H9 (cell line): ENCODE measurements around the gene ZFP64. TPM values are rescaled to one million over a fixed set of nuclear protein-coding genes. Genes with fewer than 3 reads are reported as not detected.

Source experiments
- DNase-seq: peaks from one replicate; pipeline ENCODE4 v3.0.0-alpha.2; 2017
- H2AFZ ChIP-seq: one replicate; pipeline ENCODE4 v1.6.1; 2013; ENCODE audit warnings: mild to moderate bottlenecking, low read length, control low read depth, moderate library complexity
- H2AK5ac ChIP-seq: 2 replicates; pipeline ENCODE4 v1.6.1; 2013; ENCODE audit warnings: low read length, control low read depth, mixed read lengths; ENCODE audit not compliant: insufficient read length
- H2BK120ac ChIP-seq: one replicate; pipeline ENCODE4 v1.6.1; 2013; ENCODE audit warnings: low read depth, mild to moderate bottlenecking, low read length, control low read depth, inconsistent platforms; ENCODE audit not compliant: poor library complexity, severe bottlenecking
- H2BK12ac ChIP-seq: 2 replicates; pipeline ENCODE4 v1.6.1; 2013; ENCODE audit warnings: low read length, control low read depth, mixed read lengths, low read depth; ENCODE audit not compliant: insufficient read length
- H2BK15ac ChIP-seq: 2 replicates; pipeline ENCODE4 v1.6.1; 2013; ENCODE audit warnings: low read depth, low read length, control low read depth
- H2BK20ac ChIP-seq: one replicate; pipeline ENCODE4 v1.6.1; 2013; ENCODE audit warnings: low read depth, mild to moderate bottlenecking, low read length, control low read depth, inconsistent platforms; ENCODE audit not compliant: poor library complexity, severe bottlenecking
- H2BK5ac ChIP-seq: 2 replicates; pipeline ENCODE4 v1.6.1; 2013; ENCODE audit warnings: low read length, control low read depth, mixed read lengths; ENCODE audit not compliant: insufficient read length
- H3K14ac ChIP-seq: 2 replicates; pipeline ENCODE4 v1.6.1; 2013; ENCODE audit warnings: low read length, control low read depth; ENCODE audit not compliant: insufficient read depth
- H3K18ac ChIP-seq: 2 replicates; pipeline ENCODE4 v1.6.1; 2013; ENCODE audit warnings: low read depth, mild to moderate bottlenecking, mixed read lengths, low read length, control low read depth; ENCODE audit not compliant: insufficient read length
- H3K23ac ChIP-seq: 2 replicates; pipeline ENCODE4 v1.6.1; 2013; ENCODE audit warnings: low read length, control low read depth, mixed read lengths, low read depth; ENCODE audit not compliant: insufficient read length
- H3K23me2 ChIP-seq: 2 replicates; pipeline ENCODE4 v1.6.1; 2013; ENCODE audit warnings: low read depth, mild to moderate bottlenecking, mixed read lengths, low read length, control low read depth; ENCODE audit not compliant: insufficient read length, poor library complexity, severe bottlenecking
- H3K27ac ChIP-seq: 2 replicates; pipeline ENCODE4 v1.5.1; 2013; ENCODE audit warnings: low read length, control low read depth, mixed read lengths, low read depth; ENCODE audit not compliant: insufficient read length
- H3K27me3 ChIP-seq: 2 replicates; pipeline ENCODE4 v1.6.1; 2013; ENCODE audit warnings: low read length, control low read depth, inconsistent platforms; ENCODE audit not compliant: insufficient read depth
- H3K4ac ChIP-seq: 2 replicates; pipeline ENCODE4 v1.6.1; 2013; ENCODE audit warnings: low read depth, mild to moderate bottlenecking, control low read depth, inconsistent platforms, low read length, moderate library complexity
- H3K4me1 ChIP-seq: 2 replicates; pipeline ENCODE4 v1.6.1; 2013; ENCODE audit warnings: low read length, control low read depth, inconsistent platforms; ENCODE audit not compliant: insufficient read depth
- H3K4me2 ChIP-seq: 2 replicates; pipeline ENCODE4 v1.6.1; 2013; ENCODE audit warnings: low read length, control low read depth, mixed read lengths; ENCODE audit not compliant: insufficient read length, insufficient read depth
- H3K56ac ChIP-seq: 2 replicates; pipeline ENCODE4 v1.6.1; 2013; ENCODE audit warnings: low read depth, mild to moderate bottlenecking, mixed read lengths, low read length, control low read depth; ENCODE audit not compliant: insufficient read length
- H3K79me1 ChIP-seq: 2 replicates; pipeline ENCODE4 v1.6.1; 2013; ENCODE audit warnings: low read depth, mild to moderate bottlenecking, moderate library complexity, low read length, control low read depth, inconsistent platforms; ENCODE audit not compliant: insufficient read depth, poor library complexity, severe bottlenecking
- H3K79me2 ChIP-seq: 2 replicates; pipeline ENCODE4 v1.6.1; 2013; ENCODE audit warnings: low read length, control low read depth, inconsistent platforms; ENCODE audit not compliant: insufficient read depth
- H3K9ac ChIP-seq: 2 replicates; pipeline ENCODE4 v1.6.1; 2013; ENCODE audit warnings: low read length, control low read depth, mixed read lengths; ENCODE audit not compliant: insufficient read length; ENCODE audit errors: extremely low read depth
- H3K9me3 ChIP-seq: one replicate; pipeline ENCODE4 v1.6.1; 2013; ENCODE audit warnings: low read depth, low read length, inconsistent platforms; ENCODE audit not compliant: control insufficient read depth
- H3T11ph ChIP-seq: one replicate; pipeline ENCODE4 v1.6.1; 2013; ENCODE audit warnings: mild to moderate bottlenecking, low read length, control low read depth, inconsistent platforms
- H4K20me1 ChIP-seq: one replicate; pipeline ENCODE4 v1.6.1; 2013; ENCODE audit not compliant: control insufficient read depth, insufficient read length, insufficient read depth
- H4K5ac ChIP-seq: 2 replicates; pipeline ENCODE4 v1.6.1; 2013; ENCODE audit warnings: low read depth, mild to moderate bottlenecking, mixed read lengths, low read length, control low read depth; ENCODE audit not compliant: insufficient read length
- H4K8ac ChIP-seq: replicated peaks from 2 replicates; pipeline ENCODE4 v1.6.1; 2013; ENCODE audit warnings: low read length, control low read depth, mixed read lengths, low read depth; ENCODE audit not compliant: insufficient read length
- H4K91ac ChIP-seq: 2 replicates; pipeline ENCODE4 v1.6.1; 2013; ENCODE audit warnings: low read depth, mild to moderate bottlenecking, moderate library complexity, mixed read lengths, low read length, control low read depth; ENCODE audit not compliant: insufficient read length
- H3K27ac Mint-ChIP-seq, 3 experiments: 2 replicates in 2 of 3; 3 replicates in 1 of 3; pipeline ENCODE4 v1.8.0; 2020 to 2021; ENCODE audit warnings: mixed read lengths in 3 of 3, mild to moderate bottlenecking in 1 of 3, moderate library complexity in 1 of 3
- H3K27me3 Mint-ChIP-seq: 2 replicates; pipeline ENCODE4 v1.8.0; 2021; ENCODE audit warnings: low read depth, mild to moderate bottlenecking, moderate library complexity, mixed read lengths
- H3K36me3 Mint-ChIP-seq, 3 experiments: 2 replicates in 2 of 3; 3 replicates in 1 of 3; pipeline ENCODE4 v1.8.0; 2020 to 2021; ENCODE audit warnings: low read depth in 3 of 3, mixed read lengths in 3 of 3; ENCODE audit not compliant: insufficient read depth in 1 of 3
- H3K4me1 Mint-ChIP-seq, 2 experiments: 2 replicates each; pipeline ENCODE4 v1.8.0; 2020; ENCODE audit warnings: mixed read lengths in 2 of 2
- H3K4me3 Mint-ChIP-seq, 2 experiments: 2 replicates in 1 of 2; 3 replicates in 1 of 2; pipeline ENCODE4 v1.8.0; 2020 to 2021; ENCODE audit warnings: mild to moderate bottlenecking in 2 of 2, mixed read lengths in 2 of 2, moderate library complexity in 1 of 2
- H3K9me3 Mint-ChIP-seq, 2 experiments: 2 replicates in 1 of 2; 3 replicates in 1 of 2; pipeline ENCODE4 v1.8.0; 2020; ENCODE audit warnings: mild to moderate bottlenecking in 2 of 2, mixed read lengths in 2 of 2, moderate library complexity in 1 of 2
- WGBS: extraction: QIAGEN DNeasy Blood & Tissue Kit; methylation state at CpG from one replicate; pipeline ENCODE4 v1.1.7; 2013; ENCODE audit warnings: missing lambda C conversion rate, low lambda C conversion rate, mixed read lengths; ENCODE audit not compliant: insufficient read length; ENCODE audit errors: extremely low coverage; 5-methylcytosine and 5-hydroxymethylcytosine counted together
- total RNA-seq: library from RNA; stranded (reverse); gene quantifications from 2 replicates; pipeline ENCODE4 v1.2.1, GENCODE V29; 2021
- TF ChIP-seq, protein P1 (sequence below): fragments of 200-600 bp; sonication (generic); conservative IDR thresholded peaks from 3 replicates; pipeline ENCODE4 v1.8.0; 2021; ENCODE audit warnings: antibody characterized with exemption, mild to moderate bottlenecking

ZFP64 gene
- total RNA-seq, 1 experiment from 2014 or later = 29.2 TPM

DNA sequence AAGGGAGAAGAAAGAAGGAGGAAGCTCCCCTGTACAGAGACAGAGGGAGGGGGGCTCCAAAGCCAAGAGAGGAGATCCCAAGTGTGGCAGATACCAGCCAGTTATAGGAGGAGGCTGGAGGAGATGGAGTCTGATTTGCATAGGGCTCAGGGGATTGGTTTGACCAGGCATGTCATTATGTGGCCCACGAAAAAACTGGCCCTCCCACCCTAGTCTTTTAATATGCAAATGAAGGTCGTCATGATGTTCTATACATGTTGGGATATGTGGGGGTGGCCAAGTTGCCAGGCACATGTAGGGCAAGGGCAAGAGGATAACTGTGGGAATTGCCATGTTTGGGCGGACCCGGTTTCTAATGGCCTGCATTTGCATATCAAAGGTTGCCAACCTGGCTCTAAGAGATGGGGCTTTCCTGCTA is 17.6 kb upstream of the ZFP64 start:
- Mint-ChIP-seq H3K4me3 (no peak overlapping the region), H3K36me3 (peaks cover 0 to 4% (median 0%) of the 10 kb centered on the region in 3 experiments; a peak in 2 of 7 replicates)
- peak; percentile 84 for DNase-seq

More for the DNA sequence above, 17.6 kb upstream of the ZFP64 start:
- no peak overlapping the region for H2BK15ac ChIP-seq
- no peak overlapping the region for H2BK5ac ChIP-seq
- H2BK20ac ChIP-seq = no peak overlapping the region
- no peak overlapping the region for H3K4ac ChIP-seq
- H3K18ac ChIP-seq = no peak overlapping the region
- no peak overlapping the region for H3K9ac ChIP-seq
- H3K9me3 ChIP-seq = no peaks in the 10 kb centered on the region
- peaks cover 14 to 15% of the 10 kb centered on the region in 2 experiments for H3K4me1 Mint-ChIP-seq
- no peak overlapping the region for H4K8ac ChIP-seq
- H3K14ac ChIP-seq = no peak overlapping the region
- no peak overlapping the region for H3K23ac ChIP-seq
- no peak overlapping the region for H2AK5ac ChIP-seq
- no peak overlapping the region for H4K5ac ChIP-seq
- peaks cover 11 to 14% of the 10 kb centered on the region in 2 experiments for H3K9me3 Mint-ChIP-seq
- H3K79me2 ChIP-seq = no peaks in the 10 kb centered on the region
- no peak overlapping the region for H3K27ac ChIP-seq
- H2BK12ac ChIP-seq = no peak overlapping the region
- no CpG with 5 or more reads among the region's 4 CpGs for WGBS
- peak overlapping the region in 1 of 3 experiments; percentile 4; a peak in 2 of 7 replicates for H3K27ac Mint-ChIP-seq
- no peaks in the 10 kb centered on the region for H3K27me3 ChIP-seq
- TF ChIP-seq, protein P1, sequence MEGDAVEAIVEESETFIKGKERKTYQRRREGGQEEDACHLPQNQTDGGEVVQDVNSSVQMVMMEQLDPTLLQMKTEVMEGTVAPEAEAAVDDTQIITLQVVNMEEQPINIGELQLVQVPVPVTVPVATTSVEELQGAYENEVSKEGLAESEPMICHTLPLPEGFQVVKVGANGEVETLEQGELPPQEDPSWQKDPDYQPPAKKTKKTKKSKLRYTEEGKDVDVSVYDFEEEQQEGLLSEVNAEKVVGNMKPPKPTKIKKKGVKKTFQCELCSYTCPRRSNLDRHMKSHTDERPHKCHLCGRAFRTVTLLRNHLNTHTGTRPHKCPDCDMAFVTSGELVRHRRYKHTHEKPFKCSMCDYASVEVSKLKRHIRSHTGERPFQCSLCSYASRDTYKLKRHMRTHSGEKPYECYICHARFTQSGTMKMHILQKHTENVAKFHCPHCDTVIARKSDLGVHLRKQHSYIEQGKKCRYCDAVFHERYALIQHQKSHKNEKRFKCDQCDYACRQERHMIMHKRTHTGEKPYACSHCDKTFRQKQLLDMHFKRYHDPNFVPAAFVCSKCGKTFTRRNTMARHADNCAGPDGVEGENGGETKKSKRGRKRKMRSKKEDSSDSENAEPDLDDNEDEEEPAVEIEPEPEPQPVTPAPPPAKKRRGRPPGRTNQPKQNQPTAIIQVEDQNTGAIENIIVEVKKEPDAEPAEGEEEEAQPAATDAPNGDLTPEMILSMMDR = no peak
- H3K56ac ChIP-seq = no peak overlapping the region
- peak overlapping the region; percentile 0 for H3K4me2 ChIP-seq
- H3K23me2 ChIP-seq = no peaks in the 10 kb centered on the region
- no peak overlapping the region for H2AFZ ChIP-seq
- H2BK120ac ChIP-seq = no peak overlapping the region
- H3K79me1 ChIP-seq = no peaks in the 10 kb centered on the region
- H4K91ac ChIP-seq = no peak overlapping the region
- no peak overlapping the region for H3T11ph ChIP-seq
- H3K4me1 ChIP-seq = peaks cover 3% of the 10 kb centered on the region; the same call in 1 of the 2 replicates
- H4K20me1 ChIP-seq = no peaks in the 10 kb centered on the region
- H3K27me3 Mint-ChIP-seq = no peaks in the 10 kb centered on the region; the same call in 1 of the 2 replicates
